IPS-NIHi11 (cell line): Measurements from ENCODE around the gene SCAMP3.
"Not testable (repeated sequence)": the region's sequence is repeated elsewhere in the genome, so short reads cannot be mapped to it uniquely, and the experiment has no call there.

ENCODE experiments used
- DNase-seq: peaks from one replicate; pipeline ENCODE4 v3.0.0; 2012; ENCODE audit warnings: mixed read lengths, low spot score

SCAMP3 gene

GRCh38 chr1:155261852-155262673, at the start of gene SCAMP3:
Gene SCAMP3 (minus strand): TSS chr1:155262360. CDS start chr1:155262151, 209 bp downstream.
- DNase-seq, result peak; percentile 99

- no peak for DNase-seq
Measured at GRCh38 chr1:155309423-155310021, 47.4 kb upstream of the SCAMP3 start.

GRCh38 chr1:155308493-155309422, 46.6 kb upstream of the SCAMP3 start, which contains the start of gene FDPS:
Gene FDPS (plus strand): TSS chr1:155308866. CDS start chr1:155309790, 924 bp downstream.
- DNase-seq, result peak; percentile 98

- DNase-seq, result no peak
Measured at GRCh38 chr1:155307247-155307740, 45.1 kb upstream of the SCAMP3 start.

- no peak for DNase-seq
Measured at GRCh38 chr1:155305881-155306391, 43.8 kb upstream of the SCAMP3 start.

GRCh38 chr1:155304558-155305063, 42.5 kb upstream of the SCAMP3 start:
- no peak for DNase-seq

- no peak for DNase-seq
Measured at GRCh38 chr1:155301342-155301841, 39.2 kb upstream of the SCAMP3 start, which contains the start of gene PKLR. Gene PKLR (minus strand): TSS chr1:155301438. CDS start chr1:155301395, 43 bp downstream.

GRCh38 chr1:155300553-155301329, 38.6 kb upstream of the SCAMP3 start:
- DNase-seq, result no peak

GRCh38 chr1:155300024-155300423, 37.9 kb upstream of the SCAMP3 start:
- no peak for DNase-seq

- no peak for DNase-seq
Measured at GRCh38 chr1:155297384-155297783, 35.2 kb upstream of the SCAMP3 start.

- no peak for DNase-seq
Measured at GRCh38 chr1:155296661-155297060, 34.5 kb upstream of the SCAMP3 start.

- no peak for DNase-seq
Measured at GRCh38 chr1:155295942-155296267, 33.7 kb upstream of the SCAMP3 start.

GRCh38 chr1:155295183-155295941, 33.2 kb upstream of the SCAMP3 start:
- DNase-seq, result peak; percentile 59

- DNase-seq, result peak; percentile 41
Measured at GRCh38 chr1:155294520-155295182, 32.5 kb upstream of the SCAMP3 start.

- no peak for DNase-seq
Measured at GRCh38 chr1:155293086-155293749, 31.1 kb upstream of the SCAMP3 start.

- DNase-seq, result not testable (repeated sequence)
Measured at GRCh38 chr1:155291006-155291405, 28.8 kb upstream of the SCAMP3 start.

- DNase-seq, result no peak
Measured at GRCh38 chr1:155287987-155288543, 25.9 kb upstream of the SCAMP3 start.

GRCh38 chr1:155286544-155286943, 24.4 kb upstream of the SCAMP3 start:
- DNase-seq, result no peak
